ENCODE data around the gene PSAP. TPM values are rescaled to one million over a fixed set of nuclear protein-coding genes. Genes with fewer than 3 reads are reported as not detected.

Gene PSAP
- polyA plus RNA-seq, 1 donor = 540 TPM

- no peak overlapping the region for H3K27ac ChIP-seq (ENCODE audit: low read length)
- 100% methylated on average over 5 of the region's 11 CpGs for WGBS (ENCODE audit: insufficient coverage, low lambda C conversion rate)
- H3K4me3 ChIP-seq (ENCODE audit: low read length) = no peak overlapping the region
- no peak for DNase-seq
- H3K9me3 ChIP-seq (ENCODE audit: control insufficient read depth, low read depth, low read length) = no peaks in the 10 kb centered on the region
- no peaks in the 10 kb centered on the region for H3K27me3 ChIP-seq (ENCODE audit: control insufficient read depth, insufficient read depth, low read length)
- peaks cover 9% of the 10 kb centered on the region for H3K4me1 ChIP-seq (ENCODE audit: control insufficient read depth, insufficient read depth, low read length)
- no peaks in the 10 kb centered on the region for H3K36me3 ChIP-seq (ENCODE audit: control insufficient read depth, insufficient read depth, low read length)
These were observed 5.3 kb downstream of the PSAP start for GRCh38 chr10:71845410-71846405.

DNA sequence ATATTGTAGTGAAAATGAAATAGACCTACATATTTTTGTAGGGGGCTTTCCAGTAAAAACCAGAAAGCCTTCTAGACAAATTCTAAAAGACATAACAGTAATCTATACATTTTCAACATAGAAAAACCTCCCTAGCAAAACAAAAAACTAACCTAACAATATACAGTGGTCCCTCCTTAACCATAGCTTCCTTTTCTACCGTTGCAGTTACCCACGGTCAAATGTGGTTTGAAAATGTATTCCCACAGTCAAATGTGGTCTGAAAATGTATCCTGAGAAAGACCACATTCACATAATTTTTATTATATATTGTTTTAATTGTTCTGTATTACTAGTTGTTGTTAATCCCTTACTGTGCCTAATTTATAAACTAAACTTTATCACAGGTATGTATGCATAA, 6.4 kb downstream of the PSAP start:
- Histone ChIP-seq H3K4me1 (ENCODE audit: control insufficient read depth, insufficient read depth, low read length) (peaks cover 11% of the 10 kb centered on the region), H3K4me3 (ENCODE audit: low read length) (no peak overlapping the region), H3K36me3 (ENCODE audit: control insufficient read depth, insufficient read depth, low read length) (no peaks in the 10 kb centered on the region), H3K27ac (ENCODE audit: low read length) (no peak overlapping the region), H3K9me3 (ENCODE audit: control insufficient read depth, low read depth, low read length) (no peaks in the 10 kb centered on the region), H3K27me3 (ENCODE audit: control insufficient read depth, insufficient read depth, low read length) (no peaks in the 10 kb centered on the region)
- no peak for DNase-seq
- WGBS (ENCODE audit: insufficient coverage, low lambda C conversion rate) = no CpG with 5 or more reads among the region's 2 CpGs

DNA sequence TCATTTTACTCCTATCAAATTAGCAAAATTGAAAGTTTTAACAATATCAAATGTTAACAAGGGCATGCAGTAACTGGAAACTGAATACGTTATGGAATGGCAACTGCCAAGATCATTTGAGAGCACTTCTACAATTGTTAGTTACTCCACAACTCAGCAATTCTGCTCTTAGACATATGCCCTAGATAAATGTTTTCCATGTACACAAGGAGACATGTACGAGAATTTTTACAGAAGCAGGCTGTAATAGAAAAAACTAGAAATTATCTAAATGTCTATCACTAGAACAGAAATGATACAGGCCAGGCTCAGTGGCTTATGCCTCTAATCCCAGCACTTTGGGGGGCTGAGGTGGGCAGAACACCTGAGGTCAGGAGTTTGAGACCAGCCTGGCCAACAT, 7.0 kb downstream of the PSAP start:
- no CpG with 5 or more reads among the region's 2 CpGs for WGBS (ENCODE audit: insufficient coverage, low lambda C conversion rate)
- Histone ChIP-seq H3K4me1 (ENCODE audit: control insufficient read depth, insufficient read depth, low read length) (peaks cover 8% of the 10 kb centered on the region), H3K27ac (ENCODE audit: low read length) (no peak overlapping the region)

DNA sequence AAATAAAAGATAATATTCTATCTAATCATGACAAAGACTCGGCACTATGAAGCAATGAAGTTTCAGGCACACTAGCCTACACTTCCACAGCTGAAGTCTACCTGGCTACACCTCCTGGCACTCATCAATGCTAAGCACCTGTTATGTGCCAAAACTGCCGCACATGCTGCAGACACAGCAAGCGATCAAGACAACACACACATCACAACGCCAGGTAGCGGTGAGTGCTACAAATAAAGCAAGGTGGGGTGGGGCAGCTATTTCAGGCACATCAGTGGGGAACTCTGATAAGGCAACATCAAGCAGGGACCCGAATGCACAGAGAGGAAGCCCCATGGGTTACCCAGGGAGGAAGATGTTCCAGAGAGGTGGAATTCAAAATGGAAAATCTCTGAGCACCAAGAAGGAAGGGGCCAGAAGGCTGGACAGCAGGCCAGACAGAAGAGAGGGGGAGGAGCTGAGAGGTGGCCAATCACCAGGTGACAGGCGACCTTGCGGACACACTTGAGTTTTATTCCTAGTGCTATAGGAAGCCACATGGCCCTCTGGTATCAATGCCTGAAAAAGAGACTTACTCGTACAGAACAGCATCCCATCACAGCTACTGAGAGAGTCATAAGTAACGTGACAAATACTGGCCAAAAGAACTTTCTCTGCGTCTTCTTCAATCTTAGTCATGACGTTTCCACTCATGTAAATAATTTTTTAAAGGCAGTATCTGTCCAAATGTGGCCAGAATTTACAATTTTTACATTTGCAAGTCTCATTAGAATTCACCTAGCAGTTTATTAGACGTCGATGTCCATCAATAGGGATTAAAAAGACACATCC, 8.0 kb downstream of the PSAP start:
- Histone ChIP-seq H3K27ac (ENCODE audit: low read length) (no peak overlapping the region), H3K4me3 (ENCODE audit: low read length) (no peak overlapping the region), H3K9me3 (ENCODE audit: control insufficient read depth, low read depth, low read length) (no peaks in the 10 kb centered on the region), H3K36me3 (ENCODE audit: control insufficient read depth, insufficient read depth, low read length) (peaks cover 2% of the 10 kb centered on the region), H3K27me3 (ENCODE audit: control insufficient read depth, insufficient read depth, low read length) (no peaks in the 10 kb centered on the region), H3K4me1 (ENCODE audit: control insufficient read depth, insufficient read depth, low read length) (peaks cover 4% of the 10 kb centered on the region)
- 100% methylated on average over 1 of the region's 14 CpGs for WGBS (ENCODE audit: insufficient coverage, low lambda C conversion rate)
- DNase-seq = no peak

More for the DNA sequence above, 7.0 kb downstream of the PSAP start:
- no peak overlapping the region for H3K4me3 ChIP-seq (ENCODE audit: low read length)
- H3K27me3 ChIP-seq (ENCODE audit: control insufficient read depth, insufficient read depth, low read length) = no peaks in the 10 kb centered on the region
- H3K9me3 ChIP-seq (ENCODE audit: control insufficient read depth, low read depth, low read length) = no peaks in the 10 kb centered on the region
- no peaks in the 10 kb centered on the region for H3K36me3 ChIP-seq (ENCODE audit: control insufficient read depth, insufficient read depth, low read length)
- no peak for DNase-seq

GRCh38 chr10:71842422-71842821, 8.6 kb downstream of the PSAP start:
- Histone ChIP-seq H3K4me3 (ENCODE audit: low read length) (no peak overlapping the region), H3K36me3 (ENCODE audit: control insufficient read depth, insufficient read depth, low read length) (peaks cover 5% of the 10 kb centered on the region), H3K4me1 (ENCODE audit: control insufficient read depth, insufficient read depth, low read length) (peaks cover 9% of the 10 kb centered on the region), H3K9me3 (ENCODE audit: control insufficient read depth, low read depth, low read length) (no peaks in the 10 kb centered on the region), H3K27me3 (ENCODE audit: control insufficient read depth, insufficient read depth, low read length) (no peaks in the 10 kb centered on the region), H3K27ac (ENCODE audit: low read length) (no peak overlapping the region)
- WGBS (ENCODE audit: insufficient coverage, low lambda C conversion rate) = 100% methylated on average over 1 of the region's 2 CpGs
- DNase-seq = no peak

GRCh38 chr10:71840958-71841335, 10.1 kb downstream of the PSAP start:
- WGBS (ENCODE audit: insufficient coverage, low lambda C conversion rate) = 80% methylated on average over 1 of the region's 4 CpGs
- Histone ChIP-seq H3K27ac (ENCODE audit: low read length) (peak overlapping the region; percentile 24), H3K4me1 (ENCODE audit: control insufficient read depth, insufficient read depth, low read length) (peaks cover 20% of the 10 kb centered on the region)

DNA sequence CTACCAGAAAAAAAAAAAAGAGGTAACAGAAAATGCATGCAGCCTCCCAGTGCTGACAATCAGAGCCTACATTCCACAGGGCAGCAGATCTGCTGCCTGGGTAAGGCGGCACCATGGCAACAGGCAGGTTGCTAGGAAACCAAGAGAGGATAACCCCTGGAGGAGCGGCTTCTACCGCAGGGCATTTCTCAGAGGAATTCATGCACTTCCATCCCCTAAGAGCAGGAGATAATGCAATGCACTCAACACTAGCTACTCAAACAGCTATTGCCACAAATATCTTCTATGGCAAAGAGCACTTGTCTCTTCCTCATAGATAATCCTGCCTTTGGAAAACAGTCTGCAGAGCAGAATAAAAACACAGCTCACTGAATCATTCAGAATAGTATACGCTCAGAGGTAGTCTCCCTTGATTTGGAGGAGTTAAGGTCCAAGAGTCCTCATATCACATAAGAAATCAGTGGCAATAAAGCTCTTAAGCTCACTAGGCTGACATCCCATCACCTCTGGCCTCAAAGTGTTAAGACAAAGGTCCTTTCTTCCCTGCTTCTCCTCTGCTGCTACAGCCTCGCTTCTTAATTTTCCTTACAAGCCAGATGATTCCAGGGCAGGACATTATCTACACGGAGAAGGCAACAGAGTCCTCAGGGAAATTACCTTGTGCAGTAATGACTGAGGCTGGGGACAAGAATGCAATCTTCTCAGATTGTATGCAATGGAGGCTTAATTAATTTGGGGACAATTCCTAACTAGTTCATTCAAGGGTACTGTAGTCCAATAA, 10.7 kb downstream of the PSAP start:
- Histone ChIP-seq H3K4me3 (ENCODE audit: low read length) (no peak overlapping the region), H3K27me3 (ENCODE audit: control insufficient read depth, insufficient read depth, low read length) (no peaks in the 10 kb centered on the region), H3K36me3 (ENCODE audit: control insufficient read depth, insufficient read depth, low read length) (peaks cover 7% of the 10 kb centered on the region), H3K27ac (ENCODE audit: low read length) (peak overlapping the region; percentile 24), H3K4me1 (ENCODE audit: control insufficient read depth, insufficient read depth, low read length) (peaks cover 23% of the 10 kb centered on the region), H3K9me3 (ENCODE audit: control insufficient read depth, low read depth, low read length) (no peaks in the 10 kb centered on the region)
- DNase-seq = peak; percentile 63 to 71
- no CpG with 5 or more reads among the region's 6 CpGs for WGBS (ENCODE audit: insufficient coverage, low lambda C conversion rate)

More at GRCh38 chr10:71840958-71841335, 10.1 kb downstream of the PSAP start:
- H3K9me3 ChIP-seq (ENCODE audit: control insufficient read depth, low read depth, low read length) = no peaks in the 10 kb centered on the region
- no peak for DNase-seq
- H3K36me3 ChIP-seq (ENCODE audit: control insufficient read depth, insufficient read depth, low read length) = peaks cover 7% of the 10 kb centered on the region
- H3K4me3 ChIP-seq (ENCODE audit: low read length) = no peak overlapping the region
- H3K27me3 ChIP-seq (ENCODE audit: control insufficient read depth, insufficient read depth, low read length) = no peaks in the 10 kb centered on the region

DNA sequence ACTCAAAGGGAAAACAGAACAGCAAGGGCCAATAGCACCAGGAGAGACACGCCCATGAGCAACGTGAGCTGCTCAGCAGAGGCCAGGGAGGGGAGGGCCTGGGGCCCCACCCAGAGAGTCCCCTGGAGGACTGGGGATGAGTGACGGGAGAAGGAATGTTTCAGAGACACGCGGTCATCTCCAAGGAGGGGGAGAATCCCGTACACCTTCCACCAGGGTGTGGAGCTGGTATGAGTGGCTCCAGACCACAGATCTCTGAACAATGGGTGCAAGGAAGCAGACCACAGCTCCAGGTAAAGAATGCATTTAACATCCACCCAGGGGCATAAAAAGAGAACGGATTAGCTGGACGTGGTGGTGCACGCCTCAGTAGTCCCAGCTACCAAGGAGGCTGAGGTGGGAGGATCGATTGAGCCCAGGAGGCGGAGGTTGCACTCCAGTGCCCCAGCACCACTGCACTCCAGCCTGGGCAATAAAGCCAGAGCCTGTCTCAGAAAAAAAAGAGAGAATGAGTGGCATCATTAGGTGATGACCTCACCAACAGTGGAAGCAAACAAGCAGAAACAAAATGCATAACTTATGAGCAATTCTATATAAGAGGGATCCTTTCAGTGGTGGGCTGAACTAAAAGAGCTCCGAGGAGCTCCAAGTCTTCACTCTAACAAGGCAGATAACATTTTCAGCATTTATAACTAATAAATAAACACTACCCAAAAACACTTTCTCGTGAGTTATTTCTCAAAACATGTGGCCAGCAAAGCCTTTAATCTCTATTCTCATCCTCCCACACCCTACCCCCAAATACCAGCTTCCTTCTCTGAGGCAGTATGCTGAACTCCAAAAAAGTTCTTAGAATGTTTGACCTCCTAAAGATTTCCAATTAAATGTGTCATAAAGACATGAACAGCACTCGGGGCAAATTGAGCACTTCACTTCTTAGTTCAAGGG, 12.5 kb downstream of the PSAP start:
- Histone ChIP-seq H3K36me3 (ENCODE audit: control insufficient read depth, insufficient read depth, low read length) (peaks cover 15% of the 10 kb centered on the region), H3K27me3 (ENCODE audit: control insufficient read depth, insufficient read depth, low read length) (no peaks in the 10 kb centered on the region), H3K4me1 (ENCODE audit: control insufficient read depth, insufficient read depth, low read length) (peaks cover 23% of the 10 kb centered on the region), H3K27ac (ENCODE audit: low read length) (no peak overlapping the region), H3K4me3 (ENCODE audit: low read length) (no peak overlapping the region), H3K9me3 (ENCODE audit: control insufficient read depth, low read depth, low read length) (no peaks in the 10 kb centered on the region)
- 90% methylated on average over 2 of the region's 14 CpGs for WGBS (ENCODE audit: insufficient coverage, low lambda C conversion rate)
- DNase-seq = peak in 1 of 2 donors; percentile 35

DNA sequence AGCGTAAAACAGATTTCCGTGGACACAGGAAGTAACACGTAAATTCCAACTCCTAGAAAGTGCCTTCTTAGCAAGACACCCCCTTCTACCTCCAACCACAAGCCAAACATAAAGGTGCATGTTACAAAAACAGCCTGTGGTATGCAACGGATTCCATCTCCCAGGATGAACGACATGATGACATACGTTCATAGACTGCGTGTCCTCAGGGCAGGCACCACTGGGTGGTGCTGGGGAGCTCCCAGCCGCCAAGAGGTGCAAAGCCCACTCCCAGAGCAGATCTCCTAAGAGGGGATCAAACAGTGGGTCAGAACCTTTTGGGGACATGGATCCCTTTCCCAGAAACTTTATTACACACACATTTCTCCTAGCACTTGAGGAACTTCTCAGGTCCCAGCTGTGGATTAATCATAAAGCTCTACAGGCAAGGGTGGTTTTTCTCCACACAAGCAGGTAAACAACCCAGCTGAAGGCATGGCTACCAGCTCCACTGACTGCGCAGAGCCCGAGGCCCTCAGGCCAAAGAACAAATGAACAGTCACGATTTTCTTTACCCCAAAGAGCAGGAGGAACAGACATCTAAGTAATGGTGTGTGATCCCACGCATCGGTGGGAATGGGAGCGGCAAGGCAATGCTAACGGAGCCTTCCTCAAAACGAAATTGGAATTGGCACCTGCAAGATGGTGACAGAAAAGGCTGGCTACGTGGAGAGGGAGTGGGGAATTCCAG, 13.8 kb downstream of the PSAP start:
- no peaks in the 10 kb centered on the region for H3K9me3 ChIP-seq (ENCODE audit: control insufficient read depth, low read depth, low read length)
- WGBS (ENCODE audit: insufficient coverage, low lambda C conversion rate) = no CpG with 5 or more reads among the region's 17 CpGs
- H3K4me3 ChIP-seq (ENCODE audit: low read length) = no peak overlapping the region
- no peaks in the 10 kb centered on the region for H3K27me3 ChIP-seq (ENCODE audit: control insufficient read depth, insufficient read depth, low read length)
- no peak for DNase-seq
- peaks cover 23% of the 10 kb centered on the region for H3K4me1 ChIP-seq (ENCODE audit: control insufficient read depth, insufficient read depth, low read length)
- peaks cover 22% of the 10 kb centered on the region for H3K36me3 ChIP-seq (ENCODE audit: control insufficient read depth, insufficient read depth, low read length)
- H3K27ac ChIP-seq (ENCODE audit: low read length) = peak overlapping the region; percentile 39

Measured in large intestine (tissue), 3 donors.